ENCODE data around the gene PCDHA13.
"Not testable (repeated sequence)": the region's sequence is repeated elsewhere in the genome, so short reads cannot be mapped to it uniquely, and the experiment has no call there.

DNA sequence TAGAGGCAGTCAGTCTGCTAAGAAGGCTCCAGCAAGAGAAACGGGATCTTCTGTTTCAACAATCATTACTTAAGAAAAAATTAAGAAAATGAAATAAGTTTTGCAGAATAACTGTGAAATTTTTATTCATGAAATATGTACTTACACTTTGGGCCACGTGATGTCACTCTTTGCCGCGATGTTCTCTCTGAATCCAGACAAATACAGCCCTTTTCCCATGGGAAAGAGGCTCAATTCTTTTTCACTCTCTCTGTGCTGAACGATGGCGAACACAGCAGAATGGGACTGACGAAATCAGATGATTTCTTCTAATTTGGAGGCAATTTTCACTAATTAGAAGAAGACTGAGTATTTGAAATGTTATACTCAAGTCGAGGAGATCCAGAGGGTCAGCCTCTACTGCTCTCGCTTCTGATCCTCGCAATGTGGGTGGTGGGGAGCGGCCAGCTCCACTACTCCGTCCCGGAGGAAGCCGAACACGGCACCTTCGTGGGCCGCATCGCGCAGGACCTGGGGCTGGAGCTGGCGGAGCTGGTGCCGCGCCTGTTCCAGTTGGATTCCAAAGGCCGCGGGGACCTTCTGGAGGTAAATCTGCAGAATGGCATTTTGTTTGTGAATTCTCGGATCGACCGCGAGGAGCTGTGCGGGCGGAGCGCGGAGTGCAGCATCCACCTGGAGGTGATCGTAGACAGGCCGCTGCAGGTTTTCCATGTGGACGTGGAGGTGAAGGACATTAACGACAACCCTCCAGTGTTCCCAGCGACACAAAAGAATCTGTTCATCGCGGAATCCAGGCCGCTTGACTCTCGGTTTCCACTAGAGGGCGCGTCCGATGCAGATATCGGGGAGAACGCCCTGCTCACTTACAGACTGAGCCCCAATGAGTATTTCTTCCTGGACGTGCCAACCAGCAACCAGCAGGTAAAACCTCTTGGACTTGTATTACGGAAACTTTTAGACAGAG lies 33.5 kb upstream of the PCDHA13 start, which contains the start of gene PCDHA9:
- TF ChIP-seq, protein P1, sequence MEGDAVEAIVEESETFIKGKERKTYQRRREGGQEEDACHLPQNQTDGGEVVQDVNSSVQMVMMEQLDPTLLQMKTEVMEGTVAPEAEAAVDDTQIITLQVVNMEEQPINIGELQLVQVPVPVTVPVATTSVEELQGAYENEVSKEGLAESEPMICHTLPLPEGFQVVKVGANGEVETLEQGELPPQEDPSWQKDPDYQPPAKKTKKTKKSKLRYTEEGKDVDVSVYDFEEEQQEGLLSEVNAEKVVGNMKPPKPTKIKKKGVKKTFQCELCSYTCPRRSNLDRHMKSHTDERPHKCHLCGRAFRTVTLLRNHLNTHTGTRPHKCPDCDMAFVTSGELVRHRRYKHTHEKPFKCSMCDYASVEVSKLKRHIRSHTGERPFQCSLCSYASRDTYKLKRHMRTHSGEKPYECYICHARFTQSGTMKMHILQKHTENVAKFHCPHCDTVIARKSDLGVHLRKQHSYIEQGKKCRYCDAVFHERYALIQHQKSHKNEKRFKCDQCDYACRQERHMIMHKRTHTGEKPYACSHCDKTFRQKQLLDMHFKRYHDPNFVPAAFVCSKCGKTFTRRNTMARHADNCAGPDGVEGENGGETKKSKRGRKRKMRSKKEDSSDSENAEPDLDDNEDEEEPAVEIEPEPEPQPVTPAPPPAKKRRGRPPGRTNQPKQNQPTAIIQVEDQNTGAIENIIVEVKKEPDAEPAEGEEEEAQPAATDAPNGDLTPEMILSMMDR (IDR thresholded peaks at IDR 0.05; ENCODE audit: borderline replicate concordance, extremely low read depth, low read length, poor library complexity, severe bottlenecking) = not testable (repeated sequence)
- not testable (repeated sequence) for TF ChIP-seq EZH2 (IDR thresholded peaks at IDR 0.05; ENCODE audit: borderline replicate concordance, low read depth, low read length, severe bottlenecking)
